Measurements from ENCODE around the gene DYNLT1. TPM values are rescaled to one million over a fixed set of nuclear protein-coding genes. Genes with fewer than 3 reads are reported as not detected.
"Not testable (repeated sequence)": the region's sequence is repeated elsewhere in the genome, so short reads cannot be mapped to it uniquely, and the experiment has no call there.

DYNLT1 gene
- total RNA-seq, 4 donors from 2014 or later = 83.9 to 125 (median 113) TPM

DNA sequence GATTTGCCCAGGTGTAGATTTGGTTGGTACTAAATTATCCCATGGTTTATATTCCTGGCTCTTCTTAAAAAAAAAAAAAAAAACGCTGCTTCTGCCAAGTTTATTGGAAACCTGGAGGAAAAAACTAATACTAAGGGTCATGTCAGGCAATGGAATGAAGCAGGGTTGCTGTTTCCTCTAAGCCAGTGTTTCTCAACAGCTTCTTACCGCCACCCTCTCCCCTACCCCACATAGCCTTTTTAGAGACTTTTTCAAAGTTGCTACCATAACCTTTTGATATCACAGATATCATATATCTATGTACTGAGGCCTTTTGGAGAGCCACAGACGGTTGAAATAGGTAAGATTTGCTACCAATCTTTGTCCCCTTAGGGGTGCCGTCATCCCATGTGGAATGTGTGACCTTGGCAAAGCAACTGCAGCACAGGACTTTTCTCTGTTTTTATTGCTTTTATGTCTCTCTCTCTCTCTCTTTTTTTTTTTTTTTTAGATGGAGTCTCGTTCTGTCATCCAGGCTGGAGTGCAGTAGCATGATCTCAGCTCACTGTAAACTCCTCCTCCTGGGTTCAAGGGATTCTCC is 40.3 kb upstream of the DYNLT1 start:
- Histone ChIP-seq H3K9me3 (no peaks in the 10 kb centered on the region), H3K36me3 (no peaks in the 10 kb centered on the region), H3K4me1 (peaks cover 0 to 24% (median 0%) of the 10 kb centered on the region in 3 donors), H3K27ac (peak overlapping the region; percentile 33 to 66 (median 53)), H3K27me3 (no peaks in the 10 kb centered on the region), H3K4me3 (no peak overlapping the region)
- peak; percentile 40 for TF ChIP-seq POLR2AphosphoS5 (IDR thresholded peaks at IDR 0.05)
- no peak for TF ChIP-seq POLR2A (IDR thresholded peaks at IDR 0.05)
- ATAC-seq = peak; percentile 58
- WGBS, 2 donors (ENCODE audit: low coverage in 1 of 2) = 17 to 33% methylated on average over 2 to 4 of the region's 5 CpGs

GRCh38 chr6:158684311-158684710 is 39.8 kb upstream of the DYNLT1 start:
- 90 to 92% methylated on average over 5 of the region's 5 CpGs for WGBS, 2 donors (ENCODE audit: low coverage in 1 of 2)
- Histone ChIP-seq H3K27me3 (no peaks in the 10 kb centered on the region), H3K9me3 (no peaks in the 10 kb centered on the region), H3K4me3 (no peak overlapping the region), H3K36me3 (no peaks in the 10 kb centered on the region), H3K27ac (peak overlapping the region in 2 of 4 donors; percentile 6 to 66), H3K4me1 (peaks cover 0 to 24% (median 0%) of the 10 kb centered on the region in 3 donors)
- no peak for ATAC-seq
- TF ChIP-seq, protein P1, sequence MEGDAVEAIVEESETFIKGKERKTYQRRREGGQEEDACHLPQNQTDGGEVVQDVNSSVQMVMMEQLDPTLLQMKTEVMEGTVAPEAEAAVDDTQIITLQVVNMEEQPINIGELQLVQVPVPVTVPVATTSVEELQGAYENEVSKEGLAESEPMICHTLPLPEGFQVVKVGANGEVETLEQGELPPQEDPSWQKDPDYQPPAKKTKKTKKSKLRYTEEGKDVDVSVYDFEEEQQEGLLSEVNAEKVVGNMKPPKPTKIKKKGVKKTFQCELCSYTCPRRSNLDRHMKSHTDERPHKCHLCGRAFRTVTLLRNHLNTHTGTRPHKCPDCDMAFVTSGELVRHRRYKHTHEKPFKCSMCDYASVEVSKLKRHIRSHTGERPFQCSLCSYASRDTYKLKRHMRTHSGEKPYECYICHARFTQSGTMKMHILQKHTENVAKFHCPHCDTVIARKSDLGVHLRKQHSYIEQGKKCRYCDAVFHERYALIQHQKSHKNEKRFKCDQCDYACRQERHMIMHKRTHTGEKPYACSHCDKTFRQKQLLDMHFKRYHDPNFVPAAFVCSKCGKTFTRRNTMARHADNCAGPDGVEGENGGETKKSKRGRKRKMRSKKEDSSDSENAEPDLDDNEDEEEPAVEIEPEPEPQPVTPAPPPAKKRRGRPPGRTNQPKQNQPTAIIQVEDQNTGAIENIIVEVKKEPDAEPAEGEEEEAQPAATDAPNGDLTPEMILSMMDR (IDR thresholded peaks at IDR 0.05) = no peak
- TF ChIP-seq POLR2A (IDR thresholded peaks at IDR 0.05) (no peak), EP300 (IDR thresholded peaks at IDR 0.05) (no peak), POLR2AphosphoS5 (IDR thresholded peaks at IDR 0.05) (no peak)

DNA sequence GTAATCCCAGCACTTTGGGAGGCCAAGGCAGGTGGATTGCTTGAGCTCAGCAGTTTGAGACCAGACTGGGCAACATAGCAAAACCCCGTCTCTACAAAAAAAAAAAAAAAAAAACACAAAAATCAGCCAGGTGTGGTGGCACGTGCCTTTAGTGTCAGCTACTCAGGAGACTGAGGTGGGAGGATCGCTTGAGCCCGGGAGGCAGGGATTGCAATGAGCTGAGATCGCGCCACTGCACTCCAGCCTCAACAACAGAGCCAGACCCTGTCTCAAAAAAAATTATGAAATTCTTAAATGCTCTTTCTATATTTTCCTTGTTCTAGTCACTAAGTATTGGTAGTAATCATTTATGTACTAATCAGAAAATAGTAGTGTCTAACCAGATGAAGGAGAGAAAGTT is 35.9 kb upstream of the DYNLT1 start:
- Histone ChIP-seq H3K4me1 (peaks cover 0 to 13% (median 0%) of the 10 kb centered on the region in 3 donors), H3K36me3 (no peaks in the 10 kb centered on the region), H3K27ac (no peak overlapping the region), H3K9me3 (no peaks in the 10 kb centered on the region), H3K4me3 (no peak overlapping the region), H3K27me3 (no peaks in the 10 kb centered on the region)
- WGBS, 2 donors (ENCODE audit: low coverage in 1 of 2) = 73 to 84% methylated on average over 2 to 5 of the region's 6 CpGs
- ATAC-seq = no peak
- no peak for TF ChIP-seq EP300 (IDR thresholded peaks at IDR 0.05)
- TF ChIP-seq, protein P1 (IDR thresholded peaks at IDR 0.05) = no peak
- no peak for TF ChIP-seq POLR2A (IDR thresholded peaks at IDR 0.05)
- no peak for TF ChIP-seq POLR2AphosphoS5 (IDR thresholded peaks at IDR 0.05)

DNA sequence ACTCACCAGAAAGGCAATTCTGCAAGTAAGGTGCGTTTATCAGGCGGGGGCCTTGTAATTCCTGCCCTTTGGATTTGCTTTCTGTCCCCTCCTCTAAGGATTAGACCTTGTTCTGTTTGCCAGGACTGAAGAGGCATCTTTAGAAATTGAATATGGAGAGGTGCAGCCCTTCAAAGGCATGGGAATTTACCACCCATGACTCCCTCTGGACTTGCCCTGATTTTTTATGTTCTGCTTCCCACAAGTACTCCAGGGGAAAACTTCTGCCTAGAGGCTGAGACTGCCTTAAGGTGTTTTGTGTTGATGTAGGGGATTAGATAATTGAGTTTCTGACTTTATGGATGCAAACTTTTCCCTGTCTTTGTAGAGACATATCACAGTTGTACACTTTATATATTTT is 35.5 kb upstream of the DYNLT1 start:
- no peaks in the 10 kb centered on the region for H3K27me3 ChIP-seq
- 80 to 94% methylated on average over 1 to 2 of the region's 2 CpGs for WGBS, 2 donors (ENCODE audit: low coverage in 1 of 2)
- H3K36me3 ChIP-seq = no peaks in the 10 kb centered on the region
- no peaks in the 10 kb centered on the region for H3K9me3 ChIP-seq
- TF ChIP-seq EP300 (IDR thresholded peaks at IDR 0.05) (no peak), POLR2A (IDR thresholded peaks at IDR 0.05) (no peak), POLR2AphosphoS5 (IDR thresholded peaks at IDR 0.05) (no peak)
- TF ChIP-seq, protein P1 (IDR thresholded peaks at IDR 0.05) = no peak
- H3K27ac ChIP-seq = no peak overlapping the region
- no peak overlapping the region for H3K4me3 ChIP-seq
- peaks cover 0 to 9% (median 0%) of the 10 kb centered on the region in 3 donors for H3K4me1 ChIP-seq
- ATAC-seq = no peak

GRCh38 chr6:158677906-158678578 is 33.5 kb upstream of the DYNLT1 start:
- no peaks in the 10 kb centered on the region for H3K9me3 ChIP-seq
- ATAC-seq = no peak
- H3K36me3 ChIP-seq = no peaks in the 10 kb centered on the region
- H3K27ac ChIP-seq = no peak overlapping the region
- WGBS, 2 donors (ENCODE audit: low coverage in 1 of 2) = 55 to 79% methylated on average over 3 to 10 of the region's 11 CpGs
- H3K27me3 ChIP-seq = no peaks in the 10 kb centered on the region
- TF ChIP-seq POLR2AphosphoS5 (IDR thresholded peaks at IDR 0.05) (no peak), POLR2A (IDR thresholded peaks at IDR 0.05) (no peak), EP300 (IDR thresholded peaks at IDR 0.05) (no peak)
- TF ChIP-seq, protein P1 (IDR thresholded peaks at IDR 0.05) = no peak
- no peaks in the 10 kb centered on the region for H3K4me1 ChIP-seq
- H3K4me3 ChIP-seq = no peak overlapping the region

DNA sequence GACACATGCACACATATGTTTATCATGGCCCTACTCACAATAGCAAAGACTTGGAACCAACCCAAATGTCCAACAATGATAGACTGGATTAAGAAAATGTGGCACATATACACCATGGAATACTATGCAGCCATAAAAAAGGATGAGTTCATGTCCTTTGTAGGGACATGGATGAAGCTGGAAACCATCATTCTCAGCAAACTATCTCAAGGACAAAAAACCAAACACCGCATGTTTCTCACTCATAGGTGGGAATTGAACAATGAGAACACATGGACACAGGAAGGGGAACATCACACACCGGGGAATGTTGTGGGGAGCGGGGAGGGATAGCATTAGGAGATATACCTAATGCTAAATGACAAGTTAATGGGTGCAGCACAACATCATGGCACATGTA is 32.6 kb upstream of the DYNLT1 start:
- not testable (repeated sequence) for H3K9me3 ChIP-seq, ATAC-seq, H3K27me3 ChIP-seq, H3K4me3 ChIP-seq, H3K4me1 ChIP-seq, H3K36me3 ChIP-seq, H3K27ac ChIP-seq
- 96 to 100% methylated on average over 3 of the region's 3 CpGs for WGBS, 2 donors (ENCODE audit: low coverage in 1 of 2)

Data from gastroesophageal sphincter (tissue), 4 donors.